ENCODE results near the gene AK8.
"Not testable (repeated sequence)": the region's sequence is repeated elsewhere in the genome, so short reads cannot be mapped to it uniquely, and the experiment has no call there.

Gene AK8

DNA sequence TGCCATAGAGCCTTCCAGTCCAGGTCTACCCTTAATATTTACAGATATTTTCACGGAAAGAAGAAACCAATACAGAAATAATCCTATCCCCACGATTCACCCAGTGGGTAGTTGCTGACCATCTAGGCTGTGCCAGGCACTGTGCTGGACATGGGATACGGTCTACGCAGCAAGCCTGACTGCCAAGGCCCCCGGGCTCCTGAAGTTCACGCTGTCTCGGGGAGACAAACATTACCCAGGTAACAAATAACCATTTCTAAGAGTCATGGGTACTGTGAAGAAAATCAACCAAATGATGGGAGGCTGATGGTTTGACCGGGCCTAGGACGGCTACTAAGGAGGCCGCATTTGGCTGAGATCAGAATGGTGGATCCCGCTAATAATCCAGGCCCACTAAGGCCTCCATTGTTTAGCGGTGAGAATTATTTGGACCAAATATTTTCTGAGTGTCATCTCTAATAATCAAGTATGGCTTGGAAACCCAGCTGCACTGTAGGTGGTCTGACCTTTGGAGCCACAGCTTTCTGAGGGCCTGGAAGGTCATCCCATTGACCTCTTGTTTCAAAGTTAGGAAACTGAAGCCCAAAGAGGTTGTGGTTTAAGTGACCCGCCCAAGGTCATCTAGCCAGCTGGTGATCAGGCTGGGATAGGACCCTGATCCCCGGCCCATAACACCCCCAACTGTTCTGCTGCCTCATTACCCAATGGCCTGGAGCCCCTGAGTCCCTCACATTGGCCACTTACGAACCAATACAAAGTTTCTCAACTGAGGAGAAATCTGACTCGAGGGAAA is 82.4 kb downstream of the AK8 start:
- DNase-seq = no peak

GRCh38 chr9:132794730-132795380 is 83.2 kb downstream of the AK8 start:
- DNase-seq = no peak

DNA sequence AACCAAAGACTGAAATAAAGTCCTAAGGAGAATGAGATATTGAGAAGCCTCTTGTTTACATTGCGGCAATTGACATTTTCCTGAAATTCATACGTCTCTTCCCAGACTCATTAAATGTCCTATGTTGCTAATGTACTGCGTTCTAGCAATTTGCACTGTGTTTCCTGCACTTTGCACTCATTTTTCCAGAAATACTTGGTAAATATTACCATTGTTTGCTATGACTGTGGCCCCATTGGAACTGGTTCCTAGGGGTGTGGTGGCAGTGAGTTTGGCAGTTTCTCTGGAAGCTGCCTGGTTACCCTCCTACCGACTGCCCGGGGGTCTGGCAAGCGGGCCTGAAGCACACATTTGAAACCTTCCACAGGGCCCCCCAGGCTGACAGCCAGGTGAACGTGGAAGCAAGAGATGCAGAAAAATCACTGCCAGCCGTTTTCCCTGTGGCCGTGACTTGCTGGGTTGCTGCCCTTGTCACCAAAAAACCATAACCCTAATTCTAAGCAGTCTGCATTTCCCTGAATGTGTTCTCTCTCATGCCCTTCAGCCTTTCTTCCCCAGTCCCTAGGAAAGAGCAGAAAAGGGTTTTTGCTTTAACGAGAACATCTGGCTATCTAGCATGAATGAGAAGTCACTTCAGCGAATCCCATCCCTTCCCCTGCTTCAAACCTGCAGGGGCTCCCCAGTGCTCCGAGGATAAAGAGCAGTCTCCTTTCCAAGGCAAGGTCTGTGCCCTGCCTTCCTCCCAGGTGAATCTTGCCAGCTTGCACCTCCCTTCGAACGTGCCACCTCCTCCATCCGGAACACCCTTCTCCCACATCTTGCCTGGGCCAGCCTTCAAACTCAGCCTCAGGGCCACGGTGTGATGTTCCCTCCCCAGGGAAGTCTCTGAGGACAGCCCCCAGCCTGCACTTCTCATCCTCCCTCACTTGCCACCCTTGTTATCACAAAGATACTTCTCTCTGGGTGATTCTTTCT is 84.2 kb downstream of the AK8 start:
- no peak for DNase-seq

- no peak for DNase-seq
Measured at GRCh38 chr9:132792547-132792946, 85.5 kb downstream of the AK8 start.

GRCh38 chr9:132791699-132792240 is 86.3 kb downstream of the AK8 start:
- no peak for DNase-seq

DNA sequence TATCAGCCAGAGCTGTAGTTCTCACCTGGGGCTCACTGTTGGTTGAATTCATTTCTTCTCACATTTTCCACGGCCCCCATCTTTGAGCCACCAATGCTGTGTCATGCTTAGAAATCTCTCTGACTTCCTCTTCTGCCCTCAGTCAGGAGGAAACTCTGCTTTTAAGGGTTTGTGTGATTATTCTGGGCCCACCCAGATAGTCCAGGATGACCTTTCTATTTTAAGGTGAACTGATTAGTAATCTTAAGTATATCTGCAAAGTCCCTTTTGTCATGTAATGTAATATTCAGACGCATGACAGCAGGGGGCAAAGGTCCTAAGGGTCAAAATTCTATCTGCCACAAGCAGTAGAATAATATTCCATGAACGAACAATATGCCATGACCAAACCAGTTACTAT is 88.4 kb downstream of the AK8 start:
- DNase-seq = no peak

DNA sequence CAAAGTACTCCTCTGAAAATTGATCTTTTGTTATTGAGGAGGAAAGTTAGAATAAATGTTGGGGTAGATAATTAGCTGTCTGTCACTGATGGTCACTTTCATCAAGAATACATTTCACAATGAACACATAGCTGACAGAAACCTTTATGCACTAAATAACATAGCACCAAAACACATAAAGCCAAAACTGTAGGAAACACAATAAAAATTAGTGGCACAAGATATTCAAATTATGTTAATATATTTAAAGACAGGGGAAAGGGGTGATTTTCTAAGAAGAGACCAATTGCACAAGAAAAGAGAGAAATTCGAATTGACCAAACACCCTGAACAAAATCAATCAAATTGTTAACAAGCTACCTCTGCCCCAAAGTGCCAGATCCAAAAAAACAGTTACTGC is 89.7 kb downstream of the AK8 start:
- DNase-seq = no peak

- DNase-seq = no peak
Measured at GRCh38 chr9:132787748-132788159, 90.3 kb downstream of the AK8 start.

GRCh38 chr9:132784286-132784830 is 93.7 kb downstream of the AK8 start:
- no peak for DNase-seq

DNA sequence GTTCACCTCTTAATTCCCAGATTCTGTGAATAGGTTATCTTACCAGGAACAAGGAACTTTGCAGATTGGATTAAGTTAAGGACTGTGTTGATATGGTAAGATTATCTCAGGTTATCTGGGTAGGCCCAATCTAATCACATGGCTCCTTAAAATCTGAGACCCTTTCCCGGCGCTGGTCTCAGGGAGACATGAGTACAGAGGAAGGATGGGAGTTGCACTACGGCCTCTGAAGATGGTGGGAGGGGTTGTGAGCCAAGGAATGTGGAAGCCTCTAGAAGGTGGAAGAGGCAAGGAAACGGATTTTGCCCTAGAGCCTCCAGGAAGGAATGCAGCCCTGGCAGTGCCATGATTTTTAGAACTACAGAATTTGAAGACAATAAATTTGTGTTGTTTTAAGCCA is 95.1 kb downstream of the AK8 start:
- DNase-seq = no peak

DNA sequence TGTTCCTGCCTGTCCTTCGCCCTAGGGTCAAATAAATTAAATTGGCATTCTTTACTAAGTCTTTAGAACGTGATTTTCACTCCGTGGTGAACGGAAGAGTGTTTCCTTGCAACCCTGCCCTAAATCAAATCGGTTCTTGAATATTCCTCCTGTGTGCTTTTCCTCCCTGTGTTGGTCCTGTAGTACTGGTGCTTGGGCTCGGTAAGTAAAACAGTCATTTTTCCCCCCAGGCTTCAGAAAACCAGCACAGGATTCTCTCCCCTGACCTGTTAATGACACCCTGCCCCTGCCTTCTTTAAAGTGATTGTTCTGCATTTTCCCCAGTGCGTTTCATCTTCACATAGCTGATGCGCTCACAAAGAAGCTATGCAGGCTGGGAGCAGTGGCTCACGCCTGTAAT is 96.0 kb downstream of the AK8 start:
- no peak for DNase-seq

- no peak for DNase-seq
Measured at GRCh38 chr9:132780230-132781007, 97.7 kb downstream of the AK8 start.

GRCh38 chr9:132776891-132777290 is 101.2 kb downstream of the AK8 start:
- no peak for DNase-seq

GRCh38 chr9:132776268-132776667 is 101.8 kb downstream of the AK8 start:
- no peak for DNase-seq

DNA sequence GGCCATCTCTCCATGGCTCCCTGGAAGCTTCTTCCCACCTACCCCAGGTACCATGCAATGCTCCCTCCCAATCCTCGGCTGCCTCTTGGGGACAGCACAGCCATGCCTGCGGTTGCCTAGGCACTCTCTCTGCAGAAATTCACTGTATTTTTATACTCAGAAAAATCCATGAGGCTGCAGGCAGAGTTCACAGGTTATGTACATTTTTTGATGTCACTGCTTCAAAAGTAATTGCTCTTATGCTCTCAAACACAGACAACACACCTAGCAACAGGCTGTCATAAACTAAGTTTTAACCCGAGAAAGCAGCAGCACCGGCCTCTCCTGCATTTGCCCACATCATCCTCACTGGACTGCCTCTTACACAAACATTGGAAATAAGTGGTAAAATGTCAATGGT is 102.4 kb downstream of the AK8 start:
- DNase-seq = no peak

DNA sequence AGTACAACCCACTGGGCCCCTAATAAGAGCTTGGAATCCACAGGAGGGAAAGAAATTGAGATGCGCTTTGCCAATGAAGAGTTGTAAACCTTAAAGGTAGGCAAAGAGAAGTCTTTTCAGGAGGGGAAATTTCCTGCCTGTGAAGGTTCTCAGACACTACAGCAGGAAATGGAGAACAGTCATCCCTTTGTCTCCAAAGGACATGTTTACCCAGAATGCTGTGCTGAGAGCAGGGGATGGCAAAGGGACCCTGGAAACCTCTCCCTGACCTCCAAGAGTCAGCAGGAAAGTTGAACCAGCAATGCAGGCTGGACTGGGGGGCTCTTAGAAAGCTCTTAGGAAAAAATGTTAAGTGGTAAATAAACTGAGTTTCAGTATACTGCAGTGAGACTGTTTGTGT is 103.2 kb downstream of the AK8 start:
- DNase-seq = no peak

DNA sequence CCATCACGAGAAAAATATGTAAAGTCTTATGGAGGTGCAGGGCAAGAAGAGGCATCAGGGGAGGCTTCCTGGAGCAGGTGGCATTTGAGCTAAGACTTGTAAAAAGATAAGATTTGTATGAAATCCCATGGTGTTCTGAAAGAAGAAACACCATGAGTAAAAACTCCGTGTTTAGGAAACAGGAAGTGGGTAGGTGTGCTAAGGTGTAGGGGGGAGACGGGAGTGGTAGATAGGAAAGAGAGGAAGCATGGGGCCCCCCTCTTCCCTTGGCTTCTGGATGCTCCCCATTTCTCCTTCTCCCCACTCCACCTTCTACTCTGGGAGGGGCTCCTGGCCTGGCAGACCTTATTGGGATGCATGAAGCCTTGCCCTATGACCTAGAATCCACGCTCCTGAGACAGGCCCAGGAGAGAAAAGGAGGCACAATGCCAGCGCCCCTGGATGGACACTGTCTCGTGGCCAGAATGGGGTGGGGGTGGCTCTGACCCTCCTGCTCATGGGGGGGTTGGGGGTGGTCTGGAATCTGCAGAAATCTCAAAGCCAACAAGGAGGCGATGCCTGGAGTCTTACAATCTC is 104.2 kb downstream of the AK8 start:
- no peak for DNase-seq

DNA sequence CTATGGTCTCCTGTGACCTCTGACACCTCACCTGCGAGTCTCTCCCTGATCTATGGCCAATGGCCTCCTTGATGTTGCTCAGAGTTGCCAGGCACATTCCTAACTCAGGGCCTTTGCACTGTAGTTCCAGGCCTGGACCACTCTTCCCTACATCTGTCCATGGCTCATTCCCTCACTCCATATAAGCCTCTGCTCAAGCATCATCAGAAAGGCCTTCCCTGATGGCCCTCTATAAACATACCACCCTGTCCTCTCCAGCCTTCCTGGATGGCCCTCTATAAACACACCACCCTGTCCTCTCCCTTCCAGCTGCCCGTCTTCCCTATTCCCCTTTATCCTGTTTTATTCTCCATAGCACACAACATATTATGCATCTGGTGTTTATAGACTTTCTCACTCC is 105.0 kb downstream of the AK8 start:
- DNase-seq = no peak

GRCh38 chr9:132771752-132772151 is 106.3 kb downstream of the AK8 start:
- DNase-seq = not testable (repeated sequence)

GRCh38 chr9:132770770-132771310 is 107.2 kb downstream of the AK8 start:
- DNase-seq = no peak

Data from SHP77 (cell line).